H54 (cell line): ENCODE results near the gene GCFC2.
A peak's percentile ranks its signal among the peaks of the same experiment; 100 is the strongest.
"Not testable (repeated sequence)": the region's sequence is repeated elsewhere in the genome, so short reads cannot be mapped to it uniquely, and the experiment has no call there.

Experiments
- DNase-seq: peaks from one replicate; pipeline ENCODE4 v3.0.0; 2011; ENCODE audit warnings: low spot score, mixed read lengths; ENCODE audit not compliant: insufficient read length
- FAIRE-seq: peaks from 3 replicates; lab custom pipeline; 2011; peaks lifted over from hg19 to GRCh38; lab: Jason Lieb, UNC
- POLR2A ChIP-seq: IDR thresholded peaks from 2 replicates; pipeline ENCODE4 v1.6.1; 2011; ENCODE audit warnings: low read depth, mild to moderate bottlenecking, low read length

Gene GCFC2

DNA sequence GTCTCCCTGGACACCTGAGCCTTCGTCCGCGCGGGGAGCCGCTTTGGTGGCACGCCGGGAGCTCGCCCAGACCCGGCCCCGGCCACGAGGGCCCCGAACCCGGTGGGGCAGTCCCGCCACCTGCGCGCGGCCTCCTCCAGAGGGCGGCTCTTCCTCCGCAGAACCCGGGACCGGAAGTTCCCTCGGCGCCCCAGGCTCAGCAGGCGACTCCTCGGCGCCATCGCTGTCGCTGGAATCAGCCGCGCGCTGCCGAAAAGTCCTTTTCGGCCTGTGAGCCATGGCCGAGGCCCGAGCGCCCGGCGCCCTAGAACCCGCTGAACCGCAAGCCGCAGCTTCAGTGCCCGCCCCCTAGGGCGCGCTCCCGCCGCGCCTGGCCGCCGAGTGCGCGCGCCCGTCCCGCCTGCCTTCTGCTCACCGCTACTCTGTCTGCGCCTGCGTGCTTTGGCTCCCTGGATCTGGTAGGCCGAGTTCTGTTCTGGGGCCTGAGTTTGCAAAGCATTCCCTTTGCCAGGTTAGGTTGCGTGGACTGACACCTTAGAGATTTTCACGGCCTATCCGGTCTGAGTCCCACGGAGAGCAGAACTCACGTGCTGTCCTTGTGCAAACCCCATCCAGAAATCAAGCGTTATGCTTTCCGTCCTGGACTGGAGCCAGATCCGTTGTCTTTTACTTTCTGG lies at the start of gene GCFC2:
Gene GCFC2 (minus strand): TSS at position 339 of the 677 bp plus-strand sequence. CDS start 60 bp downstream, at position 279.
- DNase-seq (peak; percentile 83), FAIRE-seq (peak; percentile 91)
- TF ChIP-seq POLR2A: peak; percentile 30

DNA sequence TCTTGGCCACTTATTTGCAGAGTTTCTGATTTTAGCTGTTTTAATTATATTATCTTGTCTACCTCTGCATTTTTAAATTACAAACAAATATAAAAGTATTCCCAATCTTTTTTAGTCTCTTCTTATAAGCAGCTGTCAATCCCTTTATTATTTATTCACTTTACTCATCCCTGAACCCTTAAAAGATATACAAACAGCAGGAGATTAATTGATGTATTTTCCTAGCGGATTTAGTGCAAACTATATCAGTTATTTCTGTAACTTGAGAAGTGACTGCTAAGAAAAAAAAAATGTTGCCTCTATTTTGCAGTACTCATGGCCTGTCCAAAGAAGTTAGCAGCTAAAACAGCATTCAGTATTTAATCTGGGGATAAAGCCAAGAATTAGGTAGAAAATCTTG lies 42.1 kb upstream of the GCFC2 start:
- FAIRE-seq (no peak), DNase-seq (no peak)
- TF ChIP-seq POLR2A: no peak

DNA sequence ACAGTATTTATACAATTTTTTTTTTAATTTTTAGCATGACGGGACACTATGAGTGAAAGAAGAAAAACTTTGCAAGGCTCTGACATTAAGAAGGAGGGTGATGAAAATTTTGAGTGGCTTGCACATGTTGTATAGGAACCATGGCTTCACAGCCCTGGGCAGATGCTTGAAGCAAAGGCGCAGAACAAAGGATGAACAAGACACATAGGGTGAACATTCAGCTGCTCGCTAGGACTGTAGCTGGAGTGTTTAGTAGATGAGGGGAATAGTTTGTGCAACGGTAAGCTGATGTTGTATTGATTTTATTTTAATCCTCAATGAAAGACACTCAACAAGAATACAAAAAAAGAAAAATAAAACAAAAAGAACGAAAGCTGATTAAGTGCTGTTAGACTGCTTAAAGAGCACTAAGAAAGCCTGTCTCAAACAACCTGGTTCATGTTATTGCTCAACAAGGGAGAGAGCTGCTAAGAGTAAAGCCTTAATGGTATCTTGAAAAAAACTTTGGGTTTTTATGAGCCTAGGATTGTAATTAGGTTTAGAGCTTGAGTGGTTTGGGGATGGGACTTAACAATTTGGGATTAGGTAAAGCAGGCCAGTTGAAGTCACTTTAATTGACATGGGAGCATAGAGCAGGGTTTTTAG lies 41.2 kb upstream of the GCFC2 start:
- TF ChIP-seq POLR2A: no peak
- DNase-seq: no peak
- FAIRE-seq: no peak

DNA sequence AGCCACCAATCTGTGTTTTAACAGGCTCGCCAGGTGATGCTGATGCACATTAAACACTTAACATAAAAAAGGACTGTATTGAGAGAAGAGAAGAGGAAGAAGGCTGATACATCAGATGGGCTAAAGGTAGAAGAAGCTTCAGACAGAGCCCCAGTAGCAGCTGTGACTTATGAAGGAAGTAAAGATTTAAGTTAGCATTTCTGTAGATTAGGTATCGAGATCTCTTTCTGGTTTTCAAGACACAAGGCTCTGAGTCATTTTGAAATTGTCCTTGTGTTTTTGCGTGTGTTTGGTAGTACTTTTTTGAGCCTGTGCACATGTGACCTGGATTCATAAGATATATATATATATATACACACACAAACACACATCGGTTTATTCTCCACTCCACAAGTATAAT lies 40.6 kb upstream of the GCFC2 start:
- TF ChIP-seq POLR2A: no peak
- DNase-seq: no peak
- no peak for FAIRE-seq

DNA sequence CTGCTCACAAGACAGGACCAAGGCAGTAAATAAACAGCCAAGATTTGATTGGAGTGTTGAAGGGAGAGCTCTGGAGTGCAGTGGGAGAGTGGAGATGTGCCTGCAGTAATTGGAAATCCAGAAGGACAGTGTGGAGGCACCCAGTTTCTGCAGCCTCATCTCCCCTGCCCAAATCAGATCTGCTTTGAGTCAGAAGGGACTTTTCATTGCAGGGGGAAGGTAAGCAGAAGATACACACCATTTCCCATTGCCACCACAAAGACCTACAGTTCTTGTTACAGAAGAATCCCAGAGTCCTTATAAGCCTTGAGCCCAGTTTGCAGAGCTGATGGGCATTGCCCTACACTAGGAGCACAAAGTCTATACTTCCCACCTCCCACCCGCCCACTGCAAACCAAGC lies 27.2 kb upstream of the GCFC2 start:
- TF ChIP-seq POLR2A: no peak
- DNase-seq (no peak), FAIRE-seq (no peak)

DNA sequence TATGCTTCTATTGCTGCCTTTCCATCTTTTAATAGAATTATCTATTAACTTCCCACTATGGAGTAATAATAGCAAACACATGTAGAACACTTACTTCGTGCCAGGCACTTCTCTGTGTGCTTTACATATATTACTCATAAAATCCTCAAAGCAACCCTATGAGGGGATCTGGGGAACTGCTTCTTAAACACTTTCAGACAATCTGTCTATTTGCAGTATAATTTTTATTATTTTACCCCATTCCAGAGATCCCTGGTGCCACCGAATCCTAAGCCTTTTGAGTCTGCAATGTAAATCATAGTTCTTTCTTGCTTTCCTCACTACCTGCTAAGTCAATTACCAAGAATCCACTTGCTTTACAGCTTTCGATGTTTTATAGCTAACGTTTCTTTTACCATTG lies 25.6 kb upstream of the GCFC2 start:
- TF ChIP-seq POLR2A: no peak
- no peak for FAIRE-seq
- no peak for DNase-seq

DNA sequence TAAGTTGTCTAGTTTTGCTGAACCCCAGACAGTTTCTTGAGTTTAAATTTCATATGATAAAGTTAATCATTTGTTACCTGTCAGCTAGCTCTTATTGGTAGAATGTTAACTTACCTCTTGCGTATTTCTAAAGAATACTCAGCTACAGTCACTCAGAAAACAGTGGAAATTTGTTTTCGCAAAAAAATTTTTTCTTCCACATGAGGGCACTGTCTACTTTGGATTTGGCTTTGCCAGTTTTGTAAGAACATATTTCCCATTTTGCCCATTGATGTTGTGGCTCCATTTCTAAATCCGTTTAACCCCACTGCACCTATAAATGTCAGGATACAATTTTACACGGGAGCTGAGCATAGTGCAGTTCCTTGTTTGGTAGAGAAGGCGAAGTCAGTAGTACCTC lies 19.1 kb upstream of the GCFC2 start:
- DNase-seq (no peak), FAIRE-seq (no peak)
- no peak for TF ChIP-seq POLR2A

DNA sequence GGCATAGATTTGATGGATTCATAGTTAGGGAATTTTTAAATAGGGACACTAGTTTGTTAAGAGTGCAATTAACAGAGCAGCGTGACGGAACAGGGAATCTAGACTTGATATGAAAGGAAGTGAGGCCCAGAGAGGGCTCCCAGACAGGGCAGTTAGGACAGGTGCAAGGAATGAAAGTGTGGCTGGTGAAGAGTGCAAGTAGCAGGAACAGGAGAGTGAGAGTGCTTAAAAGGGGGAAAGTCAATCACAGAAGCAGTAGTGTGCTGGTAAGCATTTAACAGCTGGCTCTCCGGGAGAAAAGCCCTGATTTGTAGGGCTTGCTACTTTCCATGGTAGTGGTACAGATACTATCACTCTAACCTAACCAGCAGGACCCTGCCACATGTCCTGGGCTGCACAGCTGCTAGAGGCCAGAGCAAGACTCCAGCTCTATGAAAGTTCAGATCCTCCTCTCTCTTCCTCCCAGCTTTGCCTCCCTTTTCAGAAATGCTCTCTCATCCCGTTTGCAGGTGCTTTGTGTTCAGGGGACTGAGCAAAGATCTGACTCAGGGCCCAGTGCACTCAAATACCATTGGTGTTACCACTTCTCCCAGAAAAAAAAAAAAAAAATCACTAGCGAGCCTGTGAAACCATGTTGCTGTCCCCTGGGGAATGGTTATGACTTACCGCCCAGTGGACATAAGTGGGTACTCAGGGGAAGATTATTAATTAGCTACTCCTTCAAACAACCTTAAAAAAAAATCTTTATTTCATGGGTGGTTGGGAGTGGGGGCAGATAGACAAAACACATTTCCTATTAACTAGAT lies 18.1 kb upstream of the GCFC2 start:
- no peak for TF ChIP-seq POLR2A
- no peak for FAIRE-seq
- no peak for DNase-seq

DNA sequence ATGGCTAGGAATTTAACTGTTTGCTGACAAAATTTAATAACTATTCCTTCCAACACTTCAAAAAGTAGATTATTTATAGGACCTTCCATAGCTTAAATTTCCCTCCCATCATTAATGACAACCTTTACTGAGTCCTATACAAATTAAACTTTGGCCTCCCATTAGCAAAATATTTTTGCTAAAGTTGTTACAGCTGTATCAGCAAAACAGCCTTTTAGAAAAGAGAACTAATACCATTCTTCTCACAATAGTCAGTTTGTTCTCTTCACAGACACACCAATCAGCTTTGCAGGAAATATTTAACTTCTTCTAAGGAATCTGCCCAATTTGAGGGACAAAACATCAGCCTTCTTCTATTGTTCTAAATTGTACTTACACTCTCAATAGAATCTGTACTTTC lies 12.0 kb upstream of the GCFC2 start:
- DNase-seq (no peak), FAIRE-seq (no peak)
- TF ChIP-seq POLR2A: no peak

DNA sequence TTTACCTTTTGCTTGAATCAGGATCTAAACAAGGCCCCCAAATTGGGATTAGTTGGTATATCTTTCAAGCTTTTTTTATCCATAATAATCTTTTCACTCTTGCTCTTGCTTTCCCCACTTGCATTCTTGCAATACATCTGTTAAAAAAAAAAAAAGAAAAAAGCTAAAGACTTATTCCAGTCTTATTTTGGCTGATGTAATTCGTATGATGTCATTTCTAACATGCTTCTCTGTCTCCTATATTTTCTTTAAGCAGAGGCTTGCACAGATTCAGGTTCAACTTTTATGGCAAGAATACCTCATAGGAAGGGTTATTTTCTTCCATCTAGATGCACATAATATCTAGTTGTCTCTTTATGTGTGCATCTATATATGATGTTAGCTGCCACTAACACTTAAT lies 9.8 kb upstream of the GCFC2 start:
- no peak for TF ChIP-seq POLR2A
- DNase-seq: no peak
- no peak for FAIRE-seq

DNA sequence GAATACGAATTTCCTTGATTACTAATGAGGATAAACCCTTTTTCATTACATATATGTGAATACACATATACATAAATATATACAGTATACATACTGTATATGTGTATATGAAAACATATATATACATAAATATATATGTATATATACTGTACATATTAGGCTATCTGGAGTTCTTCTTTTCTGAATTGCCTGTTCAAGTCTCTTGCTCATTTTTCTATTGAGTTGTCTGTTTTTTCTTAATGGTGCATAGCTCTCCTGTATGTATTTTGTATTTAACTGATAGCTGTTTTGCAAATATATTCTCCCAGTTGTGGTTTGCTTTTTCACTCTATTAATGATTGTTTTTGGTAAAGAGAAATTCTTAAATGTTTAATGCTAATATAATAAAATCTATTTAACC lies 8.9 kb upstream of the GCFC2 start:
- DNase-seq (no peak), FAIRE-seq (no peak)
- TF ChIP-seq POLR2A: no peak

DNA sequence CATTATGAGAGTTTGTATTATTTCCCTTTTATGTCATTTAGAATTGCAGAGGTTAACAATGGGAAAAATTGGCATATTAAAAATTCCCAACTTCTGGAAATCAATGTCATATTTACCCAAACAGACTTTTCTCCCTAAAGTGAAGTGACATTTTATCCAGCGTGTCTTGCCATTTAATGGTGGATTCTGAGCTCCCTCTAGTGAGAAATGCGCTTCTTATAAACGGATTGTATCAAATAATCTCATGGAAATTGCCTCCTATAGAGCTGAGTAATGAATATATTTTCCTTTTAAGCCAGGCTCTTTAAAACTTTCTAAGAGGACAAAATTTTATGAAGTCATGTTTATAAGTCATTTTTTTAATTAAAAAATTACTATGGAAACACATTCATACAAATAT lies 5.7 kb upstream of the GCFC2 start:
- TF ChIP-seq POLR2A: no peak
- DNase-seq (no peak), FAIRE-seq (no peak)

DNA sequence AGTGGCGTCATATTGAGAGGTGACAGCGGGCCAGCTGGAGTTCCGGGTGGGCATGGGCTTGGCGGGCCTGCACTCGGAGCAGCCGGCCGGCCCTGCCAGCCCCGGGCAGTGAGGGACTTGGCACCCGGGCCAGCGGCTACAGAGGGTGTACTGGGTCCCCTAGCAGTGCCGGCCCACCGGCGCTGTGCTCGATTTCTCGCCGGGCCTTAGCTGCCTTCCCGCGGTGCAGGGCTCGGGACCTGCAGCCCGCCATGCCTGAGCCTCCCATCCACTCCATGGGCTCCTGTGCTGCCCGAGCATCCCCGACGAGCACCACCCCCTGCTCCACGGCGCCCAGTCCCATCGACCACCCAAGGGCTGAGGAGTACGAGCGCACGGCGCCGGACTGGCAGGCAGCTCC lies 875 bp upstream of the GCFC2 start:
- DNase-seq, FAIRE-seq: not testable (repeated sequence)

DNA sequence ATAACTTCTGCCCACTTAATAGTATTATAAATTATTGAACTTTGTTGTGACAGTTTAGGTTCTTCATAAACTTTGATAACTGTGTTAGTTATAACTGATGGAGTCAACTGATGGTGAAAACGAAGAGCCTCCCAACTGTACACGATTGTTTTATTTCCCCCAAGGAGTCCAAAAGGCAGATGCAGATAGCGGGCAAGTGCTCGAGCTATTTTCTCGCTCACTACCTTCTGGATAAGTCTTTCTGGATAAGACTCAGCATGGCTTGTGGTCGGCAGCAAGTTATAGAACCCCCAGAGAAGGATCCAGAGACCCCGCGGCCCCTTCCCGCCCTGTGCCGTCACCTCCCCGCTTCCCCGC lies 517 bp downstream of the GCFC2 start:
- FAIRE-seq (no peak), DNase-seq (no peak)
- no peak for TF ChIP-seq POLR2A

DNA sequence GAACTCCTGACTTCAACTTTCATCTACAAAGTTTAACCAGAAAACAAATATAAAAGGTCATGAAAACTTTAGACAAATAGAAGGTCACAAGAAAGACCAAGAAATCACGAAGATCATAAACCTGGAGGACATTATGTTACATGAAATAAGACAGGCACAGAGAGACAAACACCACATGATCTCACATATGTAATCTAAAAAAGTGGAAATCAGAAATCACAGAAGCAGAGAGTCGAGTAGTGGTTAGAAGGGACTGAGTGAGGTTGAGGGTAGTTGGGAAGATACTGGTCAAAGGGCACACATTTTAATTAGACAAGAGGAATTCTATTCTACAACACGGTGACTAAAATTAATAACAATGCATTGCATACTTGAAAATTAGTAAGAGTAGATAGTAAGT lies 1.4 kb downstream of the GCFC2 start:
- FAIRE-seq: peak; percentile 57

More for the DNA sequence above, 1.4 kb downstream of the GCFC2 start:
- no peak for TF ChIP-seq POLR2A
- no peak for DNase-seq
